ENCODE measurements around the gene HES6.

The HES6 gene

DNA sequence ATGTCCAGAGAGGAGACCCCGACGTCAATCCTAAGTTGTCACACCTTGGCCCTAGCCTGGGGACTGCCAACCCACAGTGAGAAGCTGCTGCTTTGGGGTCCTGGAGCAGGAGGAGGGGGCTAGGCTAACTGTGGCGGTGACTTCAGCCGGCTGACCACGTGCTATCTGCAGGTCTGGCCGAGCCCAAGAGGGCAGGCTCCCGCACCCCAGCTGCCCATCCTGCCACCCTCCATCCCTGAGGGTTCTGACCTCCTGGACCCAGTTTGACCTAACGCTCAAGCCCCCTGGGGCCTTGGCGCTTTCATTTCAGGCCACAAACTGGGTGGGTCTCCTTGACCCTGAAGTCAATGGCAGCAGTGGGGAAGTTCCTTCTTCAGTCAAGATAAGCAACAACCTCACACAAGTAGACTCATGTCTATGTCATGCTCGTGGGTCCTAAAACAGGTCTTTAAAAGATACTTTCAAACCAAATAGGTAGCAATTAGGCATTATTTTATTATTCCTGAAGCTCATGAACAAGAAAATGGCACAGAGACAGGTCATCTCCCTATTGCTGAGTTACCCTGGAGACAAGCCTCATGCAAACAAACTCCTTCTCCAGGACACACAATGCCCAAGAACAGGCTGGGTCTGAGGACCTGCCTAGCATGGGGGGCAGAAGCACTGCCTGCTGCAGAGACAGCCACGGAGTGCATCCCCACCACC lies 2.3 kb downstream of the HES6 start:
- no peak for TF ChIP-seq ZFHX2 (tag by site-specific recombination; conservative IDR thresholded peaks at IDR 0.05)
- peak; percentile 31 for TF ChIP-seq ZNF335 (tag by site-specific recombination; conservative IDR thresholded peaks at IDR 0.05)
- TF ChIP-seq KLF16 (tag by site-specific recombination; IDR thresholded peaks at IDR 0.05) = no peak
- no peak for TF ChIP-seq ZNF184 (tag by site-specific recombination; IDR thresholded peaks at IDR 0.05)
- no peak for TF ChIP-seq ZSCAN23 (tag by site-specific recombination; IDR thresholded peaks at IDR 0.05)
- ChIA-PET CTCF (interaction anchor here (0.6 to 5.7 kb wide), 5 partner anchors 18 to 263 kb away, joined by 3 to 22 read pairs (median 3); no protein-coding TSS in a partner anchor), POLR2A (no interaction called here)
- H3K36me3 ChIP-seq (ENCODE audit: control insufficient read depth in 2 of 2, insufficient read depth in 1 of 2, low read length in 2 of 2) = no peaks in the 10 kb centered on the region
- no peak overlapping the region for H3K4me3 ChIP-seq (ENCODE audit: low read depth, low read length)
- H3K9me3 ChIP-seq (ENCODE audit: control insufficient read depth, insufficient read depth, low read depth, low read length) = no peaks in the 10 kb centered on the region
- no peak overlapping the region for H3K27ac ChIP-seq (ENCODE audit: extremely low read depth, low read depth, low read length)
- peaks cover 3% of the 10 kb centered on the region; the same call in 1 of the 2 replicates for H3K4me1 ChIP-seq (ENCODE audit: control insufficient read depth, insufficient read depth, low read length)

DNA sequence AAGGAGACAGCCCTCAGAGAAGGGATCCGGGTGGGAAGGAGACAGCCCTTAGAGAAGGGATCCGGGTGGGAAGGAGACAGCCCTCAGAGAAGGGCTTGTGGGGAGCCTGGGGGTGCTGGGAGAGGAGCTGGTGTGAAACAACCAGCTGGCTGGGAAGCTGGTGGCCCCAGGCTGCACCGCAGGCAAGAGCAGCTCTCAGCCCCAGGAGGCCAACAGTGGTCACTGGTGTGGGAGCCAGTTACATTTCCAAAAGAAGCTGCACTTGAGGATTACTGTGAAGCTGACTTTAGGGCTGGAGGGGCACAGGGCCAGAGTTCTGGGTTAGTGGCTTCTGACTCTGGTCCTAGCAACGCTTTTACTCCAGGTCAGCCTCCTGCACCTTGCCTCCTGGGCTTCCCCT lies 3.3 kb downstream of the HES6 start:
- no peak for TF ChIP-seq ZNF449 (tag by site-specific recombination; IDR thresholded peaks at IDR 0.05)
- TF ChIP-seq ZIC2 (tag by site-specific recombination; IDR thresholded peaks at IDR 0.05) = peak; percentile 30; the same call in 1 of the 2 replicates
- Histone ChIP-seq H3K36me3 (ENCODE audit: control insufficient read depth in 2 of 2, insufficient read depth in 1 of 2, low read length in 2 of 2) (no peaks in the 10 kb centered on the region), H3K4me3 (ENCODE audit: low read depth, low read length) (no peak overlapping the region), H3K4me1 (ENCODE audit: control insufficient read depth, insufficient read depth, low read length) (peaks cover 3% of the 10 kb centered on the region; the same call in 1 of the 2 replicates), H3K9me3 (ENCODE audit: control insufficient read depth, insufficient read depth, low read depth, low read length) (no peaks in the 10 kb centered on the region), H3K27ac (ENCODE audit: extremely low read depth, low read depth, low read length) (no peak overlapping the region)
- POLR2A ChIA-PET = no interaction called here
- CTCF ChIA-PET = interaction anchor here (0.9 to 5.7 kb wide), 2 partner anchors 19 to 27 kb away, joined by 4 to 22 read pairs; no protein-coding TSS in a partner anchor

GRCh38 chr2:238235856-238236255 lies 4.0 kb downstream of the HES6 start:
- ChIA-PET CTCF (interaction anchor here (5.7 kb wide), 1 partner anchor 20 kb away, joined by 22 read pairs; no protein-coding TSS in a partner anchor), POLR2A (no interaction called here)
- Histone ChIP-seq H3K4me1 (ENCODE audit: control insufficient read depth, insufficient read depth, low read length) (peaks cover 3% of the 10 kb centered on the region; the same call in 1 of the 2 replicates), H3K36me3 (ENCODE audit: control insufficient read depth in 2 of 2, insufficient read depth in 1 of 2, low read length in 2 of 2) (no peaks in the 10 kb centered on the region), H3K4me3 (ENCODE audit: low read depth, low read length) (no peak overlapping the region), H3K27ac (ENCODE audit: extremely low read depth, low read depth, low read length) (no peak overlapping the region), H3K9me3 (ENCODE audit: control insufficient read depth, insufficient read depth, low read depth, low read length) (no peaks in the 10 kb centered on the region)
- TF ChIP-seq ZNF776 (tag by site-specific recombination; IDR thresholded peaks at IDR 0.05; ENCODE audit: borderline replicate concordance) (no peak), PRDM6 (tag by site-specific recombination; IDR thresholded peaks at IDR 0.05) (no peak), ZNF146 (tag by site-specific recombination; IDR thresholded peaks at IDR 0.05) (no peak), ZNF19 (tag by site-specific recombination; IDR thresholded peaks at IDR 0.05; ENCODE audit: low read depth) (no peak), ZNF112 (tag by site-specific recombination; IDR thresholded peaks at IDR 0.05) (no peak), ZNF132 (tag by site-specific recombination; IDR thresholded peaks at IDR 0.05; ENCODE audit: borderline replicate concordance) (no peak), ZSCAN23 (tag by site-specific recombination; IDR thresholded peaks at IDR 0.05) (no peak), GFI1B (tag by site-specific recombination; IDR thresholded peaks at IDR 0.05) (no peak), ZNF175 (tag by site-specific recombination; IDR thresholded peaks at IDR 0.05) (no peak), ZNF37A (tag by site-specific recombination; IDR thresholded peaks at IDR 0.05) (no peak), ZNF266 (tag by site-specific recombination; IDR thresholded peaks at IDR 0.05; ENCODE audit: low read depth) (no peak), ZNF596 (tag by site-specific recombination; IDR thresholded peaks at IDR 0.05) (no peak), ZBTB8A (tag by site-specific recombination; IDR thresholded peaks at IDR 0.05) (no peak), ZNF157 (tag by site-specific recombination; IDR thresholded peaks at IDR 0.05) (no peak), PRDM1 (tag by site-specific recombination; IDR thresholded peaks at IDR 0.05) (no peak), ZNF274 (IDR thresholded peaks at IDR 0.05; ENCODE audit: low read length) (no peak), ZNF274 (tag by site-specific recombination; IDR thresholded peaks at IDR 0.05; ENCODE audit: borderline replicate concordance) (no peak), ZNF843 (tag by site-specific recombination; IDR thresholded peaks at IDR 0.05) (no peak), OSR2 (tag by site-specific recombination; IDR thresholded peaks at IDR 0.05) (no peak)
